Mesenchymal stem cell (in vitro differentiated cells and primary cell): ENCODE results near the gene STXBP1.

Experiments used
- DNase-seq: peaks from one replicate; pipeline ENCODE4 v3.0.0-alpha.2; 2013
- H2AFZ ChIP-seq: one replicate; pipeline ENCODE4 v1.6.1; 2013; ENCODE audit warnings: low read depth, mild to moderate bottlenecking, control low read depth, inconsistent platforms, low read length, moderate library complexity
- H2AK5ac ChIP-seq: 2 replicates; pipeline ENCODE4 v1.6.1; 2013; ENCODE audit warnings: low read length, moderate library complexity, mild to moderate bottlenecking, inconsistent platforms; ENCODE audit not compliant: severe bottlenecking
- H2BK120ac ChIP-seq: one replicate; pipeline ENCODE4 v1.6.1; 2013; ENCODE audit warnings: low read depth, mild to moderate bottlenecking, inconsistent platforms, low read length, moderate library complexity
- H2BK12ac ChIP-seq, 2 experiments: one replicate each; pipeline ENCODE4 v1.6.1; 2013; ENCODE audit warnings: inconsistent platforms in 2 of 2, low read length in 2 of 2, mild to moderate bottlenecking in 2 of 2, moderate library complexity in 2 of 2, control low read depth in 1 of 2
- H2BK15ac ChIP-seq: one replicate; pipeline ENCODE4 v1.6.1; 2013; ENCODE audit warnings: mild to moderate bottlenecking, low read depth, inconsistent platforms; ENCODE audit not compliant: poor library complexity, severe bottlenecking
- H2BK5ac ChIP-seq: 2 replicates; pipeline ENCODE4 v1.6.1; 2013; ENCODE audit warnings: low read depth, mild to moderate bottlenecking, low read length, control low read depth, inconsistent platforms; ENCODE audit not compliant: poor library complexity, severe bottlenecking
- H3K14ac ChIP-seq, 2 experiments: one replicate each; pipeline ENCODE4 v1.6.1; 2013; ENCODE audit warnings: inconsistent platforms in 2 of 2, low read length in 2 of 2, control low read depth in 1 of 2, mild to moderate bottlenecking in 1 of 2, moderate library complexity in 1 of 2
- H3K18ac ChIP-seq, 2 experiments: one replicate each; pipeline ENCODE4 v1.6.1; 2013; ENCODE audit warnings: inconsistent platforms in 2 of 2, low read length in 2 of 2, control low read depth in 1 of 2, low read depth in 1 of 2, mild to moderate bottlenecking in 1 of 2
- H3K23ac ChIP-seq, 2 experiments: one replicate each; pipeline ENCODE4 v1.6.1; 2013; ENCODE audit warnings: inconsistent platforms in 2 of 2, low read length in 2 of 2, mild to moderate bottlenecking in 2 of 2, moderate library complexity in 2 of 2, control low read depth in 1 of 2
- H3K27ac ChIP-seq: 2 replicates; pipeline ENCODE4 v1.5.1; 2013; ENCODE audit warnings: mild to moderate bottlenecking, moderate library complexity, low read length, control low read depth, inconsistent platforms; ENCODE audit not compliant: poor library complexity, severe bottlenecking
- H3K27me3 ChIP-seq, 2 experiments: 2 replicates each; pipeline versions ENCODE4 v1.6.1 to v1.7.0; 2013; ENCODE audit warnings: low read length in 2 of 2, mild to moderate bottlenecking in 2 of 2, moderate library complexity in 2 of 2, control low read depth in 1 of 2, inconsistent platforms in 1 of 2; ENCODE audit not compliant: control insufficient read depth in 1 of 2, insufficient read depth in 1 of 2
- H3K36me3 ChIP-seq, 2 experiments: 2 replicates each; pipeline versions ENCODE4 v1.6.1 to v1.7.0; 2013; ENCODE audit warnings: low read length in 2 of 2, control low read depth in 1 of 2, inconsistent platforms in 1 of 2, low read depth in 1 of 2, mild to moderate bottlenecking in 1 of 2; ENCODE audit not compliant: insufficient read depth in 2 of 2, control insufficient read depth in 1 of 2
- H3K4ac ChIP-seq, 2 experiments: one replicate each; pipeline ENCODE4 v1.6.1; 2013; ENCODE audit warnings: inconsistent platforms in 2 of 2, low read length in 2 of 2, mild to moderate bottlenecking in 2 of 2, moderate library complexity in 2 of 2, control low read depth in 1 of 2, low read depth in 1 of 2
- H3K4me1 ChIP-seq: 2 replicates; pipeline ENCODE4 v1.6.1; 2013; ENCODE audit warnings: low read depth, low read length, control low read depth; ENCODE audit not compliant: control insufficient read depth, insufficient read depth
- H3K4me2 ChIP-seq: 2 replicates; pipeline ENCODE4 v1.6.1; 2013; ENCODE audit warnings: low read length, mild to moderate bottlenecking, inconsistent platforms; ENCODE audit not compliant: poor library complexity, severe bottlenecking
- H3K4me3 ChIP-seq, 2 experiments: 2 replicates each; pipeline versions ENCODE4 v1.5.1 to v1.7.0; 2013; ENCODE audit warnings: low read length in 2 of 2, mild to moderate bottlenecking in 2 of 2, control low read depth in 1 of 2, low read depth in 1 of 2; ENCODE audit not compliant: insufficient read depth in 1 of 2
- H3K79me1 ChIP-seq: replicated peaks from 2 replicates; pipeline ENCODE4 v1.6.1; 2013; ENCODE audit warnings: mild to moderate bottlenecking, control low read depth, low read length, inconsistent platforms; ENCODE audit not compliant: poor library complexity, severe bottlenecking
- H3K9ac ChIP-seq: 2 replicates; pipeline ENCODE4 v1.7.0; 2013; ENCODE audit warnings: mild to moderate bottlenecking, low read length, moderate library complexity
- H3K9me3 ChIP-seq: 2 replicates; pipeline ENCODE4 v1.7.0; 2013; ENCODE audit warnings: mild to moderate bottlenecking, low read length; ENCODE audit not compliant: control insufficient read depth
- H4K8ac ChIP-seq: one replicate; pipeline ENCODE4 v1.6.1; 2013; ENCODE audit warnings: inconsistent platforms, mild to moderate bottlenecking, low read length, moderate library complexity
- H4K91ac ChIP-seq: one replicate; pipeline ENCODE4 v1.6.1; 2013; ENCODE audit warnings: mild to moderate bottlenecking, low read length, inconsistent platforms
- WGBS: methylation state at CpG from one replicate; pipeline ENCODE4 v1.1.7; 2013; ENCODE audit warnings: mixed read lengths; 5-methylcytosine and 5-hydroxymethylcytosine counted together

Gene STXBP1

GRCh38 chr9:127598839-127599549, 13.1 kb upstream of the STXBP1 start:
- no peak overlapping the region for H3K9ac ChIP-seq
- H3K4ac ChIP-seq, result no peak overlapping the region
- no peak overlapping the region for H3K14ac ChIP-seq
- H3K23ac ChIP-seq, result no peak overlapping the region
- no peak overlapping the region for H2BK120ac ChIP-seq
- H2BK12ac ChIP-seq, result no peak overlapping the region
- H2AFZ ChIP-seq, result no peak overlapping the region
- no peaks in the 10 kb centered on the region for H3K9me3 ChIP-seq
- no peak overlapping the region for H4K8ac ChIP-seq
- no peak overlapping the region for H3K18ac ChIP-seq
- H2BK5ac ChIP-seq, result no peak overlapping the region
- H3K4me1 ChIP-seq, result peaks cover 2% of the 10 kb centered on the region
- no peak overlapping the region for H3K27ac ChIP-seq
- H3K79me1 ChIP-seq, result no peaks in the 10 kb centered on the region
- no peak overlapping the region for H3K4me3 ChIP-seq
- no peak overlapping the region for H3K4me2 ChIP-seq
- no peak overlapping the region for H2AK5ac ChIP-seq
- no peaks in the 10 kb centered on the region for H3K27me3 ChIP-seq
- no peak overlapping the region for H4K91ac ChIP-seq
- no peak overlapping the region for H2BK15ac ChIP-seq
- no peak for DNase-seq
- 82% methylated on average over 13 of the region's 13 CpGs for WGBS
- peaks cover 2 to 9% of the 10 kb centered on the region in 2 experiments for H3K36me3 ChIP-seq

GRCh38 chr9:127599550-127599891, 12.6 kb upstream of the STXBP1 start:
- Histone ChIP-seq H3K79me1 (no peaks in the 10 kb centered on the region), H3K36me3 (peaks cover 2 to 7% of the 10 kb centered on the region in 2 experiments), H3K18ac (no peak overlapping the region), H3K14ac (no peak overlapping the region), H2AK5ac (no peak overlapping the region), H3K27ac (no peak overlapping the region), H3K9me3 (no peaks in the 10 kb centered on the region), H2BK12ac (no peak overlapping the region), H3K4me1 (peaks cover 2% of the 10 kb centered on the region), H4K91ac (no peak overlapping the region), H2BK15ac (no peak overlapping the region), H3K4ac (no peak overlapping the region), H3K9ac (no peak overlapping the region), H4K8ac (no peak overlapping the region), H3K27me3 (no peaks in the 10 kb centered on the region), H2BK5ac (no peak overlapping the region), H2AFZ (no peak overlapping the region), H3K4me2 (no peak overlapping the region), H3K4me3 (no peak overlapping the region), H3K23ac (no peak overlapping the region), H2BK120ac (no peak overlapping the region)
- 67% methylated on average over 4 of the region's 7 CpGs for WGBS
- no peak for DNase-seq

GRCh38 chr9:127603226-127603625, 8.9 kb upstream of the STXBP1 start:
- Histone ChIP-seq H2AK5ac (no peak overlapping the region), H3K9ac (no peak overlapping the region), H3K23ac (no peak overlapping the region), H2AFZ (no peak overlapping the region), H3K36me3 (peaks cover 0 to 4% of the 10 kb centered on the region in 2 experiments), H3K79me1 (no peaks in the 10 kb centered on the region), H4K8ac (no peak overlapping the region), H3K27me3 (no peaks in the 10 kb centered on the region), H4K91ac (no peak overlapping the region), H3K14ac (no peak overlapping the region), H3K4me3 (no peak overlapping the region), H3K4me2 (no peak overlapping the region), H2BK15ac (no peak overlapping the region), H3K18ac (no peak overlapping the region), H3K27ac (no peak overlapping the region), H3K4me1 (peaks cover 4% of the 10 kb centered on the region), H2BK120ac (no peak overlapping the region), H3K4ac (no peak overlapping the region), H2BK5ac (no peak overlapping the region), H2BK12ac (no peak overlapping the region), H3K9me3 (no peaks in the 10 kb centered on the region)
- 84% methylated on average over 3 of the region's 3 CpGs for WGBS
- DNase-seq, result no peak

- Histone ChIP-seq H3K18ac (no peak overlapping the region), H3K27ac (no peak overlapping the region), H2BK15ac (no peak overlapping the region), H3K23ac (no peak overlapping the region), H2BK5ac (no peak overlapping the region), H2AK5ac (no peak overlapping the region), H2BK120ac (no peak overlapping the region), H3K27me3 (peaks cover 0 to 12% of the 10 kb centered on the region in 2 experiments), H3K4ac (no peak overlapping the region), H2AFZ (no peak overlapping the region), H4K8ac (no peak overlapping the region), H3K36me3 (no peaks in the 10 kb centered on the region), H2BK12ac (no peak overlapping the region), H4K91ac (no peak overlapping the region), H3K14ac (no peak overlapping the region), H3K9ac (no peak overlapping the region), H3K4me3 (no peak overlapping the region), H3K4me1 (peaks cover 10% of the 10 kb centered on the region), H3K9me3 (no peaks in the 10 kb centered on the region), H3K79me1 (peaks cover 3% of the 10 kb centered on the region), H3K4me2 (no peak overlapping the region)
- WGBS, result 71% methylated on average over 1 of the region's 1 CpG
- DNase-seq, result no peak
Observed at GRCh38 chr9:127606043-127606442, 6.0 kb upstream of the STXBP1 start.
